ENCODE results near the gene KRT80. TPM values are rescaled to one million over a fixed set of nuclear protein-coding genes. Genes with fewer than 3 reads are reported as not detected.
A peak's percentile ranks its signal among the peaks of the same experiment; 100 is the strongest.

KRT80 gene
- total and polyA plus RNA-seq, 2 experiments from 2014 or later = not detected

- Histone ChIP-seq H3K4me3 (no peak overlapping the region), H3F3A (replicated peaks; ENCODE audit: low read depth) (no peaks in the 10 kb centered on the region), H3K27ac (ENCODE audit: low read depth) (peak overlapping the region; percentile 63; the same call in 1 of the 2 replicates), H3K4me1 (ENCODE audit: insufficient read depth) (peaks cover 4% of the 10 kb centered on the region; the same call in 1 of the 2 replicates), H3K9me2 (ENCODE audit: insufficient read depth) (no peaks in the 10 kb centered on the region), H2AFZ (no peak overlapping the region), H3K4me2 (no peak overlapping the region), H3K79me2 (replicated peaks; ENCODE audit: insufficient read depth) (no peaks in the 10 kb centered on the region), H3K36me3 (ENCODE audit: insufficient read depth) (no peaks in the 10 kb centered on the region), H4K20me1 (replicated peaks; ENCODE audit: insufficient read depth) (no peaks in the 10 kb centered on the region), H3K27me3 (ENCODE audit: insufficient read depth) (no peaks in the 10 kb centered on the region)
- no peak for ATAC-seq
- peaks cover 24% of the 10 kb centered on the region for H3K4me1 Mint-ChIP-seq
- H3K4me3 Mint-ChIP-seq = no peak overlapping the region
- no peaks in the 10 kb centered on the region; the same call in 2 of the 3 replicates for H3K9me3 Mint-ChIP-seq
- peaks cover 6% of the 10 kb centered on the region for H3K27me3 Mint-ChIP-seq (ENCODE audit: insufficient read depth, low read depth, poor library complexity)
- no peak for TF ChIP-seq NANOG (IDR thresholded peaks at IDR 0.05; ENCODE audit: borderline replicate concordance)
- no peak for TF ChIP-seq POLR2AphosphoS5 (IDR thresholded peaks at IDR 0.05; ENCODE audit: low read depth)
- TF ChIP-seq STAT1 (IDR thresholded peaks at IDR 0.05; ENCODE audit: unreplicated experiment) = no peak
- no peak for TF ChIP-seq ZNF462 (CRISPR knock-in tag; IDR thresholded peaks at IDR 0.05)
- TF ChIP-seq JUNB (IDR thresholded peaks at IDR 0.05; ENCODE audit: unreplicated experiment) = no peak
- no peak for TF ChIP-seq EZH2phosphoT487 (IDR thresholded peaks at IDR 0.05; ENCODE audit: unreplicated experiment)
- no peak for TF ChIP-seq EZH2 (IDR thresholded peaks at IDR 0.05; ENCODE audit: low read depth, unreplicated experiment)
- no peak for TF ChIP-seq ZNF114 (CRISPR knock-in tag; IDR thresholded peaks at IDR 0.05)
- TF ChIP-seq ETS1 (IDR thresholded peaks at IDR 0.05) = no peak
- no peak for TF ChIP-seq CTCF (conservative IDR thresholded peaks at IDR 0.05; ENCODE audit: low read depth in 2 of 2)
- no peaks in the 10 kb centered on the region for H3K36me3 Mint-ChIP-seq (ENCODE audit: low read depth)
- H3K27ac Mint-ChIP-seq = peak overlapping the region; percentile 67; the same call in 1 of the 2 replicates
- DNase-seq (ENCODE audit: low spot score) = no peak
These were observed 42.6 kb downstream of the KRT80 start for GRCh38 chr12:52149182-52149641.

Measured in GM23338 (cell line).